MCF 10A (cell line): Measurements from ENCODE around the gene GPRIN2. TPM values are rescaled to one million over a fixed set of nuclear protein-coding genes. Genes with fewer than 3 reads are reported as not detected.

Experiments used
- BruUV-seq: library from RNA; stranded (reverse); fragments of 400-500 nt; replicated peaks from 2 replicates; lab custom pipeline; 2021; lab: Mats Ljungman, UMichigan
- CTCF ChIA-PET: fragments of 300-600 bp; sonication (Branson Sonifier 250); formaldehyde crosslinking; extraction: SDS; loops from one replicate; lab custom pipeline; 2021; ENCODE audit warnings: antibody characterized with exemption, inconsistent platforms; lab: Yijun Ruan, JAX
- POLR2A ChIA-PET: fragments of 300-600, 350-650 bp; sonication (Branson Sonifier 250); formaldehyde crosslinking; extraction: SDS; loops from one replicate; lab custom pipeline; 2020; ENCODE audit warnings: antibody characterized with exemption, inconsistent platforms; lab: Yijun Ruan, JAX
- DNase-seq: peaks from one replicate; pipeline ENCODE4 v3.0.0-alpha.2; 2018; ENCODE audit not compliant: unreplicated experiment
- H3K27ac Mint-ChIP-seq: one replicate; pipeline ENCODE4 v1.8.0; 2022; ENCODE audit warnings: mild to moderate bottlenecking, low read depth, mixed read lengths; ENCODE audit not compliant: unreplicated experiment
- H3K27me3 Mint-ChIP-seq: one replicate; pipeline ENCODE4 v1.8.0; 2022; ENCODE audit warnings: mixed read lengths; ENCODE audit not compliant: insufficient read depth, unreplicated experiment
- H3K36me3 Mint-ChIP-seq: one replicate; pipeline ENCODE4 v1.8.0; 2022; ENCODE audit warnings: mild to moderate bottlenecking, moderate library complexity, mixed read lengths; ENCODE audit not compliant: insufficient read depth, unreplicated experiment
- H3K4me1 Mint-ChIP-seq: one replicate; pipeline ENCODE4 v1.8.0; 2022; ENCODE audit warnings: mixed read lengths; ENCODE audit not compliant: insufficient read depth, unreplicated experiment
- H3K4me3 Mint-ChIP-seq: one replicate; pipeline ENCODE4 v1.8.0; 2022; ENCODE audit warnings: mild to moderate bottlenecking, moderate library complexity, mixed read lengths; ENCODE audit not compliant: unreplicated experiment
- H3K9me3 Mint-ChIP-seq: one replicate; pipeline ENCODE4 v1.8.0; 2022; ENCODE audit warnings: mixed read lengths; ENCODE audit not compliant: unreplicated experiment
- intact Hi-C: fragments of 100-400 bp; cut with micrococcal nuclease; formaldehyde crosslinking; loops from 2 replicates; pipeline ENCODE4 v1.14.1; 2022
- total RNA-seq: library from RNA; stranded (reverse); gene quantifications from 2 replicates; pipeline ENCODE4 v1.2.3, GENCODE V29; 2022
- TF ChIP-seq, protein P1 (sequence below): fragments of 200-600 bp; IDR thresholded peaks from one replicate; pipeline ENCODE4 v1.8.0; 2022; ENCODE audit warnings: antibody characterized with exemption, mild to moderate bottlenecking; ENCODE audit not compliant: unreplicated experiment

GPRIN2 gene
- total RNA-seq, 1 experiment from 2014 or later, result not detected

DNA sequence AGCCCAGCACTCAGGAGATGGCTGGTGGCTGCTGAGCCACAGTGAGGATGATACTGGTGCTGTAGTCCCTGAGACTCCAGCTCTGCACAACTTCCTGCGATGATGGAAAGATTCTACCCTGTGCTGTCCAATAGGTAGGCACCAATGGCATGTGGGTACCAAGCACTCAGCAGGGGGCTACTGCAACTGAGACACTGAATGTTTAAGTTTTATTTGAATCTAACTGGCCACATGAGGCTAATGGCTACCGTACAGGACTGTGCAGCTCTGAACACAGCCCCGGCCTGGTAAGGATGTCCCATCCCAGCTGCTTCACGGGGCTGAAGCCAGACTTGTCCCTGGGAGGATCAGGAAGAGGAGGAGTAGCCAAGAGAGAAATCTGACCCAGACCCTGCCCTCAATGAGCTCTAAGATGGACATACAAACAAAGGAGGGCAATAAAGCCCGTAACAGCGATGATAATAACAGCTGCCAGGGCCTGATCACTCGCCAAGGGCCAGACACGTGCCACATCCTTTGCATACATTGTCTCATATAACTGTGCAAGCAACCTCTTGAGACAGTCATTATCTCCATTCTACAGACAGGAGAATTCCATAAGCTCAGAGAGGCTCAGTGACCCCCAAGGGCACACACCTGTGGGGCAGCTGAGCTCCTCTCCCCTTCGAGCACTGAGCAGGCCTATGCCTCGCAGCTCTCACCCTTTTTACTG lies 3.8 kb downstream of the GPRIN2 start:
- ChIA-PET POLR2A (interaction anchor here (0.9 kb wide), 1 partner anchor 29 kb away, joined by 3 read pairs; no protein-coding TSS in a partner anchor), CTCF (interaction anchor here (0.6 to 1.3 kb wide), 4 partner anchors 9 to 458 kb away, joined by 3 to 7 read pairs (median 4); no protein-coding TSS in a partner anchor)
- TF ChIP-seq, protein P1, sequence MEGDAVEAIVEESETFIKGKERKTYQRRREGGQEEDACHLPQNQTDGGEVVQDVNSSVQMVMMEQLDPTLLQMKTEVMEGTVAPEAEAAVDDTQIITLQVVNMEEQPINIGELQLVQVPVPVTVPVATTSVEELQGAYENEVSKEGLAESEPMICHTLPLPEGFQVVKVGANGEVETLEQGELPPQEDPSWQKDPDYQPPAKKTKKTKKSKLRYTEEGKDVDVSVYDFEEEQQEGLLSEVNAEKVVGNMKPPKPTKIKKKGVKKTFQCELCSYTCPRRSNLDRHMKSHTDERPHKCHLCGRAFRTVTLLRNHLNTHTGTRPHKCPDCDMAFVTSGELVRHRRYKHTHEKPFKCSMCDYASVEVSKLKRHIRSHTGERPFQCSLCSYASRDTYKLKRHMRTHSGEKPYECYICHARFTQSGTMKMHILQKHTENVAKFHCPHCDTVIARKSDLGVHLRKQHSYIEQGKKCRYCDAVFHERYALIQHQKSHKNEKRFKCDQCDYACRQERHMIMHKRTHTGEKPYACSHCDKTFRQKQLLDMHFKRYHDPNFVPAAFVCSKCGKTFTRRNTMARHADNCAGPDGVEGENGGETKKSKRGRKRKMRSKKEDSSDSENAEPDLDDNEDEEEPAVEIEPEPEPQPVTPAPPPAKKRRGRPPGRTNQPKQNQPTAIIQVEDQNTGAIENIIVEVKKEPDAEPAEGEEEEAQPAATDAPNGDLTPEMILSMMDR, result no peak
- H3K9me3 Mint-ChIP-seq, result no peaks in the 10 kb centered on the region
- H3K4me1 Mint-ChIP-seq, result no peaks in the 10 kb centered on the region
- no TSS peak for BruUV-seq
- no peak overlapping the region for H3K4me3 Mint-ChIP-seq
- H3K27ac Mint-ChIP-seq, result no peak overlapping the region
- H3K27me3 Mint-ChIP-seq, result no peaks in the 10 kb centered on the region
- intact Hi-C loops, result no loop called here
- no peaks in the 10 kb centered on the region for H3K36me3 Mint-ChIP-seq
- DNase-seq, result no peak

- no peak overlapping the region for H3K27ac Mint-ChIP-seq
- no peaks in the 10 kb centered on the region for H3K36me3 Mint-ChIP-seq
- no peak for DNase-seq
- CTCF ChIA-PET, result interaction anchor here (1.1 to 1.3 kb wide), 2 partner anchors 22 to 324 kb away, joined by 5 to 7 read pairs; no protein-coding TSS in a partner anchor
- no peak overlapping the region for H3K4me3 Mint-ChIP-seq
- H3K27me3 Mint-ChIP-seq, result no peaks in the 10 kb centered on the region
- no TSS peak for BruUV-seq
- POLR2A ChIA-PET, result no interaction called here
- H3K4me1 Mint-ChIP-seq, result no peaks in the 10 kb centered on the region
- TF ChIP-seq, protein P1, result no peak
- no peaks in the 10 kb centered on the region for H3K9me3 Mint-ChIP-seq
- intact Hi-C loops, result no loop called here
Measured at GRCh38 chr10:46551701-46552525, 4.5 kb downstream of the GPRIN2 start.

GRCh38 chr10:46550795-46551700 lies 5.4 kb downstream of the GPRIN2 start:
- Mint-ChIP-seq H3K4me3 (no peak overlapping the region), H3K36me3 (no peaks in the 10 kb centered on the region), H3K4me1 (no peaks in the 10 kb centered on the region), H3K27me3 (no peaks in the 10 kb centered on the region), H3K27ac (no peak overlapping the region), H3K9me3 (no peaks in the 10 kb centered on the region)
- intact Hi-C loops, result no loop called here
- ChIA-PET POLR2A (no interaction called here), CTCF (interaction anchor here (0.6 kb wide), 1 partner anchor 225 kb away, joined by 6 read pairs; no protein-coding TSS in a partner anchor)
- TF ChIP-seq, protein P1, result no peak
- BruUV-seq, result no TSS peak
- no peak for DNase-seq
